Spleen (tissue), 11 donors: Measurements from ENCODE around the gene ARHGAP6. TPM values are rescaled to one million over a fixed set of nuclear protein-coding genes. Genes with fewer than 3 reads are reported as not detected.

Experiments
- DNase-seq: peaks from one replicate; pipeline ENCODE4 v3.0.0-alpha.2; 2020
- H3K27ac ChIP-seq, 8 donors: fragments of 200-600 bp; sonication (generic) in 7 of 8; 1 replicate in 4 of 8; 2 replicates in 4 of 8; pipeline versions ENCODE4 v1.5.0 to v1.8.0; 2016 to 2021; ENCODE audit warnings: inconsistent platforms in 4 of 8, mild to moderate bottlenecking in 4 of 8, moderate library complexity in 1 of 8
- H3K27me3 ChIP-seq, 7 donors: fragments of 200-600 bp; sonication (generic) in 6 of 7; replicated peaks in 1 of 7; 1 replicate in 4 of 7; 2 replicates in 3 of 7; pipeline versions ENCODE4 v1.5.0 to v1.8.0; 2016 to 2021; ENCODE audit warnings: inconsistent platforms in 3 of 7, mild to moderate bottlenecking in 1 of 7
- H3K36me3 ChIP-seq, 6 donors: fragments of 200-600 bp; sonication (generic) in 5 of 6; 1 replicate in 4 of 6; 2 replicates in 2 of 6; pipeline versions ENCODE4 v1.5.0 to v1.8.0; 2016 to 2021; ENCODE audit warnings: inconsistent platforms in 2 of 6
- H3K4me1 ChIP-seq, 6 donors: fragments of 200-600 bp; sonication (generic) in 5 of 6; 1 replicate in 3 of 6; 2 replicates in 3 of 6; pipeline versions ENCODE4 v1.5.0 to v1.8.0; 2016 to 2021; ENCODE audit warnings: inconsistent platforms in 3 of 6
- H3K4me3 ChIP-seq, 8 donors: fragments of 200-600 bp; sonication (generic) in 7 of 8; 1 replicate in 4 of 8; 2 replicates in 4 of 8; pipeline versions ENCODE4 v1.5.0 to v1.8.0; 2016 to 2021; ENCODE audit warnings: inconsistent platforms in 4 of 8, mild to moderate bottlenecking in 4 of 8, moderate library complexity in 2 of 8
- H3K9me3 ChIP-seq, 8 donors: fragments of 200-600 bp; sonication (generic) in 7 of 8; 1 replicate in 4 of 8; 2 replicates in 4 of 8; pipeline versions ENCODE4 v1.5.0 to v1.8.0; 2016 to 2021; ENCODE audit warnings: inconsistent platforms in 4 of 8
- POLR2A ChIP-seq, 3 donors: fragments of 450-650 bp; IDR thresholded peaks; one replicate each; pipeline ENCODE4 v1.5.1; 2017; ENCODE audit warnings: antibody characterized with exemption in 3 of 3, mild to moderate bottlenecking in 1 of 3
- POLR2AphosphoS5 ChIP-seq, 3 donors: sonication (generic); formaldehyde crosslinking; IDR thresholded peaks; one replicate each; pipeline ENCODE4 v1.5.1; 2017; ENCODE audit warnings: antibody characterized with exemption in 3 of 3
- WGBS, 5 donors: extraction: QIAGEN DNeasy Blood & Tissue Kit in 3 of 5; methylation state at CpG; one replicate each; pipeline versions ENCODE4 v1.1.5 to v1.1.7; 2013 to 2018; 5-methylcytosine and 5-hydroxymethylcytosine counted together
- intact Hi-C: fragments of 100-400 bp; cut with DNase I; formaldehyde crosslinking; loops from one replicate; pipeline ENCODE4 v1.15.0; 2023; ENCODE audit warnings: low total_unique reads
- polyA plus RNA-seq, 3 donors: library from polyadenylated mRNA; stranded (reverse); fragments of 200-250 nt; gene quantifications; one replicate each; pipeline ENCODE4 v1.2.1, GENCODE V29; 2013
- total RNA-seq, 7 donors: library from RNA; depleted of rRNA in 3 of 7; stranded (reverse); fragments of >200 nt in 3 of 7; fragmentation: NEBNext Ultra II Directional in 4 of 7; extraction: Animal tissue kit (Norgen Biotek cat#: 25700) in 4 of 7; gene quantifications; one replicate each; pipeline versions ENCODE4 v1.1.0 to v1.2.1, GENCODE V29; 2016 to 2021
- TF ChIP-seq, protein P1 (sequence below), 11 experiments: fragments of 200-600 bp in 7 of 11; fragments of 450-650 bp in 4 of 11; sonication (generic) in 4 of 11; IDR thresholded peaks in 8 of 11; conservative IDR thresholded peaks in 3 of 11; 1 replicate in 7 of 11; 2 replicates in 4 of 11; pipeline versions ENCODE4 v1.4.0 to v1.8.0; 2016 to 2021; ENCODE audit warnings: antibody characterized with exemption in 11 of 11, inconsistent platforms in 4 of 11, mild to moderate bottlenecking in 1 of 11
- donor health status: healthy with polysubstance abuse.
- donor health status: DM: no; HTN: no; CAD: no; lungs with moderate emphysema.
- donor health status: DM: no; HTN: no; CAD: no.
- donor health status: Bipolar disorder and iron deficiency.
- donor health status: healthy.
- donor health status: DM: no; HTN: no; CAD: no.
- donor health status: DM: yes; HTN: yes; CAD: no.

ARHGAP6 gene
- total and polyA plus RNA-seq, 10 donors = 2.0 to 20.8 (median 12.7) TPM

DNA sequence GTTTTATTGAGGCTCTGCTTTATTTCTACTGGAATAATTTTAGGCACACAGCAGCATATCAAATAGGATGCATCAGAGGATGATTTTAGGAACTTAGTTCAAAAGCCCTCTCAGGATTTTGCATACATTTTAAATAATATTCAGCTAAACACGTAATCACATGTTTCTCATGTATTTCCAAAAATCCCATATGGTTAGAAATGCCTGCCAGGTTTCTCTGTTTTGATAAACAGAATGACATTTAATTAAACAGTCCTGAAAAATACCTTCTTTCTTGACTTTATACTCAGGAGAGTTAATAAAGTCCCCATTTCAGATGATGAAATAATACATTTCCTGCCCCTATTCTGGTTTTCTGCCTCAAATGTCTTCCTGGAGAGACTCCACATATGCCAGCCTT is 459.0 kb downstream of the ARHGAP6 start:
- no peak for DNase-seq
- no peak overlapping the region for H3K27ac ChIP-seq
- WGBS, 5 donors = 41 to 82% (median 76%) methylated on average over 1 of the region's 1 CpG
- no peak overlapping the region for H3K4me3 ChIP-seq
- no peaks in the 10 kb centered on the region for H3K36me3 ChIP-seq
- no peaks in the 10 kb centered on the region for H3K27me3 ChIP-seq
- H3K9me3 ChIP-seq = no peaks in the 10 kb centered on the region
- intact Hi-C loops = no loop called here
- no peaks in the 10 kb centered on the region for H3K4me1 ChIP-seq
- TF ChIP-seq POLR2A (IDR thresholded peaks at IDR 0.05) (no peak), POLR2AphosphoS5 (IDR thresholded peaks at IDR 0.05) (no peak)
- TF ChIP-seq, protein P1, sequence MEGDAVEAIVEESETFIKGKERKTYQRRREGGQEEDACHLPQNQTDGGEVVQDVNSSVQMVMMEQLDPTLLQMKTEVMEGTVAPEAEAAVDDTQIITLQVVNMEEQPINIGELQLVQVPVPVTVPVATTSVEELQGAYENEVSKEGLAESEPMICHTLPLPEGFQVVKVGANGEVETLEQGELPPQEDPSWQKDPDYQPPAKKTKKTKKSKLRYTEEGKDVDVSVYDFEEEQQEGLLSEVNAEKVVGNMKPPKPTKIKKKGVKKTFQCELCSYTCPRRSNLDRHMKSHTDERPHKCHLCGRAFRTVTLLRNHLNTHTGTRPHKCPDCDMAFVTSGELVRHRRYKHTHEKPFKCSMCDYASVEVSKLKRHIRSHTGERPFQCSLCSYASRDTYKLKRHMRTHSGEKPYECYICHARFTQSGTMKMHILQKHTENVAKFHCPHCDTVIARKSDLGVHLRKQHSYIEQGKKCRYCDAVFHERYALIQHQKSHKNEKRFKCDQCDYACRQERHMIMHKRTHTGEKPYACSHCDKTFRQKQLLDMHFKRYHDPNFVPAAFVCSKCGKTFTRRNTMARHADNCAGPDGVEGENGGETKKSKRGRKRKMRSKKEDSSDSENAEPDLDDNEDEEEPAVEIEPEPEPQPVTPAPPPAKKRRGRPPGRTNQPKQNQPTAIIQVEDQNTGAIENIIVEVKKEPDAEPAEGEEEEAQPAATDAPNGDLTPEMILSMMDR (IDR thresholded peaks at IDR 0.05 in 8 of 11, conservative IDR thresholded peaks at IDR 0.05 in 3 of 11) = no peak

DNA sequence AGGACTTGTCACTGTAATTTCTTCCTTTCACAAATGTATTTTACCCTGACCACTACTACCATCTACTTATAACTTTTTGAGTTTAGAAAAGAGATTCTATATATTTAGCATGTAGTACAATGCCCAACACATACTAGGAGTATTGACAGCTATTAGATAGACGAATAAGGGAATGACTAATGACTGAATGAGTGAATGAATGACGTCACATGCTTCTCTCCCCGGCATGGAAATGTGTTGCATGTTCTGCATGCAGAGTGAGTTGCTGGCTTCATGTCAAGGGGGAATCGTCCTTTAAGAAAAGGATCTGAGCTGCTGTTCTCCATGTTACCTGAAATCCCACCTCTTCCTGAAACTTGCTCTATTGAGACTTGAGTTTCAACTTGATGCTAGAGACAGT is 459.9 kb downstream of the ARHGAP6 start:
- intact Hi-C loops = no loop called here
- Histone ChIP-seq H3K4me1 (no peaks in the 10 kb centered on the region), H3K9me3 (no peaks in the 10 kb centered on the region), H3K27ac (no peak overlapping the region), H3K36me3 (no peaks in the 10 kb centered on the region), H3K4me3 (no peak overlapping the region), H3K27me3 (no peaks in the 10 kb centered on the region)
- DNase-seq = no peak
- TF ChIP-seq POLR2AphosphoS5 (IDR thresholded peaks at IDR 0.05) (no peak), POLR2A (IDR thresholded peaks at IDR 0.05) (no peak)
- TF ChIP-seq, protein P1 (IDR thresholded peaks at IDR 0.05 in 8 of 11, conservative IDR thresholded peaks at IDR 0.05 in 3 of 11) = no peak
- WGBS, 5 donors = 55 to 90% (median 80%) methylated on average over 4 of the region's 4 CpGs

- H3K27me3 ChIP-seq = no peaks in the 10 kb centered on the region
- H3K9me3 ChIP-seq = no peaks in the 10 kb centered on the region
- no peak for DNase-seq
- no peaks in the 10 kb centered on the region for H3K4me1 ChIP-seq
- 30 to 73% (median 59%) methylated on average over 1 of the region's 1 CpG for WGBS, 5 donors
- no peak overlapping the region for H3K27ac ChIP-seq
- TF ChIP-seq POLR2AphosphoS5 (IDR thresholded peaks at IDR 0.05) (no peak), POLR2A (IDR thresholded peaks at IDR 0.05) (no peak)
- TF ChIP-seq, protein P1 (IDR thresholded peaks at IDR 0.05 in 8 of 11, conservative IDR thresholded peaks at IDR 0.05 in 3 of 11) = no peak
- H3K36me3 ChIP-seq = no peaks in the 10 kb centered on the region
- intact Hi-C loops = no loop called here
- no peak overlapping the region for H3K4me3 ChIP-seq
Measured at GRCh38 chrX:11197671-11198070, 468.0 kb downstream of the ARHGAP6 start.

- WGBS, 5 donors = 53 to 93% (median 67%) methylated on average over 2 of the region's 2 CpGs
- TF ChIP-seq POLR2A (IDR thresholded peaks at IDR 0.05) = no peak
- TF ChIP-seq, protein P1 (IDR thresholded peaks at IDR 0.05 in 8 of 11, conservative IDR thresholded peaks at IDR 0.05 in 3 of 11) = no peak
- TF ChIP-seq POLR2AphosphoS5 (IDR thresholded peaks at IDR 0.05) = no peak
Measured at GRCh38 chrX:11196476-11196875, 469.2 kb downstream of the ARHGAP6 start.

More at GRCh38 chrX:11196476-11196875, 469.2 kb downstream of the ARHGAP6 start:
- H3K27me3 ChIP-seq = no peaks in the 10 kb centered on the region
- intact Hi-C loops = no loop called here
- no peaks in the 10 kb centered on the region for H3K36me3 ChIP-seq
- H3K4me1 ChIP-seq = no peaks in the 10 kb centered on the region
- no peaks in the 10 kb centered on the region for H3K9me3 ChIP-seq
- no peak overlapping the region for H3K4me3 ChIP-seq
- no peak overlapping the region for H3K27ac ChIP-seq
- DNase-seq = no peak
